Osteoblast (primary cell): ENCODE measurements around the gene DPP9. TPM values are rescaled to one million over a fixed set of nuclear protein-coding genes. Genes with fewer than 3 reads are reported as not detected.

Experiments used
- DNase-seq: peaks from one replicate; pipeline ENCODE4 v3.0.0; 2011; ENCODE audit warnings: low spot score, mixed read lengths; ENCODE audit not compliant: insufficient read length; ENCODE audit errors: missing footprints
- H2AFZ ChIP-seq: 2 replicates; pipeline ENCODE4 v1.6.0; 2011; ENCODE audit warnings: mild to moderate bottlenecking, low read length
- H3K27ac ChIP-seq: 2 replicates; pipeline ENCODE4 v1.5.1; 2011; ENCODE audit warnings: mild to moderate bottlenecking, low read depth, low read length, moderate library complexity
- H3K27me3 ChIP-seq: 2 replicates; pipeline ENCODE4 v1.6.0; 2012; ENCODE audit warnings: mild to moderate bottlenecking, control low read depth, inconsistent platforms, low read length, moderate library complexity; ENCODE audit not compliant: insufficient read depth
- H3K36me3 ChIP-seq: 2 replicates; pipeline ENCODE4 v1.5.1; 2011; ENCODE audit warnings: mild to moderate bottlenecking, low read length, control low read depth, moderate library complexity; ENCODE audit not compliant: insufficient read depth
- H3K4me1 ChIP-seq: 2 replicates; pipeline ENCODE4 v1.5.1; 2011; ENCODE audit warnings: mild to moderate bottlenecking, low read length, control low read depth, moderate library complexity; ENCODE audit not compliant: insufficient read depth
- H3K4me2 ChIP-seq: 2 replicates; pipeline ENCODE4 v1.6.0; 2011; ENCODE audit warnings: mild to moderate bottlenecking, low read length; ENCODE audit not compliant: insufficient read depth
- H3K4me3 ChIP-seq: fragments of 200-600 bp; sonication (generic); 3 replicates; pipeline ENCODE4 v1.5.1; 2012; ENCODE audit warnings: mild to moderate bottlenecking, low read length, inconsistent platforms; ENCODE audit not compliant: insufficient read depth
- H3K79me2 ChIP-seq: 2 replicates; pipeline ENCODE4 v1.6.0; 2012; ENCODE audit warnings: mild to moderate bottlenecking, low read length, control low read depth, inconsistent platforms; ENCODE audit not compliant: insufficient read depth
- H3K9me3 ChIP-seq: 2 replicates; pipeline ENCODE4 v1.5.1; 2011; ENCODE audit warnings: low read depth, low read length, control low read depth
- H4K20me1 ChIP-seq: 2 replicates; pipeline ENCODE4 v1.6.0; 2012; ENCODE audit warnings: mild to moderate bottlenecking, low read length, control low read depth; ENCODE audit not compliant: insufficient read depth
- CTCF ChIP-seq: IDR thresholded peaks from 2 replicates; pipeline ENCODE4 v1.5.1; 2011; ENCODE audit warnings: mild to moderate bottlenecking, low read depth, low read length, moderate library complexity; ENCODE audit errors: extremely low read depth
- total RNA-seq: library from RNA; depleted of rRNA; stranded (reverse); fragments of >200 nt; gene quantifications from 2 replicates; pipeline ENCODE4 v1.2.3, GENCODE V29; 2012

The DPP9 gene
- total RNA-seq, 1 donor: 30.4 TPM

GRCh38 chr19:4692251-4693077 is 31.2 kb downstream of the DPP9 start:
- Histone ChIP-seq H3K79me2 (peaks cover 12% of the 10 kb centered on the region), H3K4me2 (no peak overlapping the region), H2AFZ (no peak overlapping the region), H3K27me3 (no peaks in the 10 kb centered on the region), H3K36me3 (peaks cover 76% of the 10 kb centered on the region), H3K27ac (no peak overlapping the region), H3K9me3 (no peaks in the 10 kb centered on the region), H3K4me1 (peaks cover 25% of the 10 kb centered on the region), H3K4me3 (no peak overlapping the region), H4K20me1 (no peaks in the 10 kb centered on the region)
- DNase-seq: no peak
- TF ChIP-seq CTCF: no peak

GRCh38 chr19:4691373-4691772 is 32.3 kb downstream of the DPP9 start:
- Histone ChIP-seq H3K9me3 (no peaks in the 10 kb centered on the region), H3K4me3 (no peak overlapping the region), H3K79me2 (peaks cover 12% of the 10 kb centered on the region), H3K4me2 (no peak overlapping the region), H3K36me3 (peaks cover 81% of the 10 kb centered on the region), H3K4me1 (peaks cover 17% of the 10 kb centered on the region), H4K20me1 (no peaks in the 10 kb centered on the region), H2AFZ (no peak overlapping the region), H3K27ac (no peak overlapping the region), H3K27me3 (no peaks in the 10 kb centered on the region)
- no peak for TF ChIP-seq CTCF
- no peak for DNase-seq

- H3K36me3 ChIP-seq: peaks cover 80% of the 10 kb centered on the region
- H3K4me2 ChIP-seq: no peak overlapping the region
- H4K20me1 ChIP-seq: no peaks in the 10 kb centered on the region
- H3K9me3 ChIP-seq: no peaks in the 10 kb centered on the region
- H3K79me2 ChIP-seq: peaks cover 12% of the 10 kb centered on the region
- TF ChIP-seq CTCF: no peak
- H3K27me3 ChIP-seq: no peaks in the 10 kb centered on the region
- DNase-seq: no peak
- H3K4me3 ChIP-seq: no peak overlapping the region
- H3K27ac ChIP-seq: no peak overlapping the region
- no peak overlapping the region for H2AFZ ChIP-seq
- peaks cover 16% of the 10 kb centered on the region for H3K4me1 ChIP-seq
Observed at GRCh38 chr19:4690361-4690760, 33.3 kb downstream of the DPP9 start.

GRCh38 chr19:4689403-4689802 is 34.2 kb downstream of the DPP9 start:
- H3K27ac ChIP-seq: no peak overlapping the region
- H3K9me3 ChIP-seq: no peaks in the 10 kb centered on the region
- no peaks in the 10 kb centered on the region for H4K20me1 ChIP-seq
- peaks cover 79% of the 10 kb centered on the region for H3K36me3 ChIP-seq
- no peak for DNase-seq
- no peaks in the 10 kb centered on the region for H3K27me3 ChIP-seq
- no peak overlapping the region for H2AFZ ChIP-seq
- peaks cover 12% of the 10 kb centered on the region for H3K79me2 ChIP-seq
- no peak overlapping the region for H3K4me2 ChIP-seq
- peaks cover 8% of the 10 kb centered on the region for H3K4me1 ChIP-seq
- no peak overlapping the region for H3K4me3 ChIP-seq
- no peak for TF ChIP-seq CTCF
